Activated CD4-positive, alpha-beta T cell treated with anti-CD3 and anti-CD28 coated beads, Interleukin-2, amount 50 U/mL, for 48 hours (primary cell): ENCODE measurements around the gene MRGPRG.

Experiments
- DNase-seq, 2 experiments: peaks; one replicate each; pipeline ENCODE4 v3.0.0-alpha.2; 2020

MRGPRG gene

GRCh38 chr11:3225159-3225758 is 6.6 kb upstream of the MRGPRG start:
- DNase-seq = no peak

GRCh38 chr11:3224401-3225057 is 5.9 kb upstream of the MRGPRG start:
- DNase-seq = peak in 1 of 2 experiments; percentile 0

- no peak for DNase-seq
These were observed 5.3 kb upstream of the MRGPRG start for GRCh38 chr11:3223932-3224381.

GRCh38 chr11:3222941-3223915 is 4.6 kb upstream of the MRGPRG start:
- peak in 1 of 2 experiments; percentile 3 for DNase-seq

GRCh38 chr11:3222003-3222855 is 3.6 kb upstream of the MRGPRG start:
- peak in 1 of 2 experiments; percentile 1 for DNase-seq

GRCh38 chr11:3221408-3222002 is 2.9 kb upstream of the MRGPRG start:
- peak in 1 of 2 experiments; percentile 1 for DNase-seq

- DNase-seq = no peak
These were observed 2.2 kb upstream of the MRGPRG start for GRCh38 chr11:3220521-3221407.

GRCh38 chr11:3220101-3220500 is 1.5 kb upstream of the MRGPRG start:
- peak in 1 of 2 experiments; percentile 2 for DNase-seq

GRCh38 chr11:3219281-3219892 is 774 bp upstream of the MRGPRG start:
- DNase-seq = no peak

GRCh38 chr11:3217818-3218482 is 663 bp downstream of the MRGPRG start:
- no peak for DNase-seq

GRCh38 chr11:3216027-3216525 is 2.5 kb downstream of the MRGPRG start:
- DNase-seq = no peak

GRCh38 chr11:3215346-3216026 is 3.1 kb downstream of the MRGPRG start:
- DNase-seq = no peak

- no peak for DNase-seq
These were observed 4.3 kb downstream of the MRGPRG start for GRCh38 chr11:3214420-3214699.

GRCh38 chr11:3213659-3214419 is 4.8 kb downstream of the MRGPRG start:
- no peak for DNase-seq

GRCh38 chr11:3208272-3208671 is 10.3 kb downstream of the MRGPRG start:
- no peak for DNase-seq

- DNase-seq = no peak
These were observed 11.0 kb downstream of the MRGPRG start for GRCh38 chr11:3207526-3208189.

- no peak for DNase-seq
These were observed 11.8 kb downstream of the MRGPRG start for GRCh38 chr11:3206922-3207204.
